Ovary (tissue), 3 donors: ENCODE results near the gene ASMTL.

Experiments
- EP300 ChIP-seq: sonication (generic); formaldehyde crosslinking; IDR thresholded peaks from one replicate; pipeline ENCODE4 v1.6.1; 2017; ENCODE audit warnings: antibody characterized with exemption
- POLR2A ChIP-seq: fragments of 450-650 bp; IDR thresholded peaks from one replicate; pipeline ENCODE4 v1.6.1; 2017; ENCODE audit warnings: antibody characterized with exemption, mild to moderate bottlenecking, moderate library complexity
- TF ChIP-seq, protein P1 (sequence below), 3 donors: fragments of 450-650 bp in 2 of 3; fragments of 200-600 bp in 1 of 3; IDR thresholded peaks; one replicate each; pipeline versions ENCODE4 v1.5.1 to v1.8.0; 2016 to 2022; ENCODE audit warnings: antibody characterized with exemption in 3 of 3, mild to moderate bottlenecking in 1 of 3
- donor health status: DM: no; HTN: no; CAD: no.

DNA sequence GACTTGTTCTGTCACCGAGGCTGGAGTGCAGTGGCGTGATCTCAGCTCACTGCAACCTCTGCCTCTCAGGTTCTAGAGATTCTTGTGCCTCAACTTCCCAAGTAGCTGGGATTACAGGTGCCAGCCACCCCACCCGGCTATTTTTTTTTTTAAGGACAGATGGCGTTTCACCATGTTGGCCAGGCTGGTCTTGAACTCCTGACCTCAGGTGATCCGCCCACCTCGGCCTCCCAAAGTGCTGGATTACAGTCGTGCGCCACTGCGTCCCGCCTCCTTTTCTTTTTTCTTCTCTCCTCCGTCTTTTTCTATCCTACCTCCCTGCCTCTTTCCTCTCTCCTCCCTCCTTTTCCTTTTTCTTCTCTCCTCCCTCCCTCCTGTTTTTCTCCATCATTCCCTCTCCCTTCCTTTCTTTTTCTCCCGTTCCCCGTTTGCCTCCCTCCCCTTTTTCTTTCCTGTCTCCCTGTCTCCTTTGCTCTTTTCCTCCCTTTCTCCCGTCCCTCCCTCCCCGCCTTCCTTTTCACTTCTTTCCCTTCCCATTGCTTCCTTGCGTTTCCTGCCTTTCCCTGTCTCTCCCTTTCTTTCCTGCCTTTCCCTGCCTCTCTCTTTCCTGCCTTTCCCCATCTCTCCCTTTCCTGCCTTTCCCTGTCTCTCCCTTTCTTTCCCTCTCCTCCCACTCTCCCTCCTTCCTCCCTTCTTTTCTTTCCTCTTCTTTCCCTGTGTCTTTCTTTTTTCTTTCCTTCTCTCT is 58.7 kb downstream of the ASMTL start:
- TF ChIP-seq, protein P1, sequence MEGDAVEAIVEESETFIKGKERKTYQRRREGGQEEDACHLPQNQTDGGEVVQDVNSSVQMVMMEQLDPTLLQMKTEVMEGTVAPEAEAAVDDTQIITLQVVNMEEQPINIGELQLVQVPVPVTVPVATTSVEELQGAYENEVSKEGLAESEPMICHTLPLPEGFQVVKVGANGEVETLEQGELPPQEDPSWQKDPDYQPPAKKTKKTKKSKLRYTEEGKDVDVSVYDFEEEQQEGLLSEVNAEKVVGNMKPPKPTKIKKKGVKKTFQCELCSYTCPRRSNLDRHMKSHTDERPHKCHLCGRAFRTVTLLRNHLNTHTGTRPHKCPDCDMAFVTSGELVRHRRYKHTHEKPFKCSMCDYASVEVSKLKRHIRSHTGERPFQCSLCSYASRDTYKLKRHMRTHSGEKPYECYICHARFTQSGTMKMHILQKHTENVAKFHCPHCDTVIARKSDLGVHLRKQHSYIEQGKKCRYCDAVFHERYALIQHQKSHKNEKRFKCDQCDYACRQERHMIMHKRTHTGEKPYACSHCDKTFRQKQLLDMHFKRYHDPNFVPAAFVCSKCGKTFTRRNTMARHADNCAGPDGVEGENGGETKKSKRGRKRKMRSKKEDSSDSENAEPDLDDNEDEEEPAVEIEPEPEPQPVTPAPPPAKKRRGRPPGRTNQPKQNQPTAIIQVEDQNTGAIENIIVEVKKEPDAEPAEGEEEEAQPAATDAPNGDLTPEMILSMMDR (IDR thresholded peaks at IDR 0.05), result no peak
- TF ChIP-seq POLR2A (no peak), EP300 (no peak)
